NCI-H2081 treated with DMSO at 0.1 percent for 48 hours (cell line): ENCODE data around the gene CLMN.
A peak's percentile ranks its signal among the peaks of the same experiment; 100 is the strongest.
"Not testable (repeated sequence)": the region's sequence is repeated elsewhere in the genome, so short reads cannot be mapped to it uniquely, and the experiment has no call there.

Experiments
- DNase-seq: peaks from one replicate; lab custom pipeline; 2025; lab: John Stamatoyannopoulos, UW

The CLMN gene

DNA sequence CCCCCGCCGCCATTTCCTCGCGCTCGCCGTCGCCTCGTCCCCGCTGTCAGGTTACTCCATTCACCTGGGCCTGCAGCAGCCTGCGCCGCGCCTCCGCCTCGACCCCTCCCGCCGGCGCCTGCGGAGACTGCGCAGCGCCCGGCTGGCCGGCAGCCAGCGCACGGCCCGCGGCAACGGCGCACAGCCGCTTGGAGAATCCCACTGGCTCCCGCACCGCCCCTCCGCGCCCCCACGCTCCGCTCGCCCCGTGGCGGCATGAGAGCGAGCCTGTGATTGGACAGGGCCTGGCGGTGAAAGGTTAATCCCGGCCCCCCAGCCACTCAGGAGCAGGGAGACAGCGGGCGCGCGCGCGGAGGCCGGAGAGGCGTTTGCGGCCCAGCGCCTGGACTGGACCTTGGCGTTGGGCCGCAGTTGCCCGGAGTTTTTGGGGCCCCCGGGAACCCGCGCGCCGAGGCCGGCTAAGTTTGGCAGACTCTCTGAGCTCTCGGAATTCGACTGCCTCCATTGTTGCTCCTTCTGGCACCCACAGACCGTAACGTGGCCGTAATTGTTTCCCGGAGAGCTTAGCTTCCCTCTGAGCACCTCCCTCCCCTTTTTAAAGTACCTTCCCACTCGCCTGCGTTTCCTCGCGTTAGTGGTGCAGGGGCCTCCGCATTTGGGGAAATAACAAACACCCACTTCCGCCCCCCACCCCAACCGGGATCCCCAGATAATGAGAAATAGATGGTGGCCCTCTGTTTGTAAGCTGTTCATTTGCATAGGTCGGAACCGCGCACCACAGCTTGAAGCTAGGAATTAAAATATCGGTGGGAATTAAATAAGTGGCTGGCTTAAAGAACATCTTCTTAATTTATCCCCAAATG, 162.2 kb downstream of the CLMN start, which contains the start of gene DICER1:
Gene DICER1 (minus strand): TSS at position 203 of the 863 bp plus-strand sequence. CDS start 24,071 bp downstream, outside the sequence.
- DNase-seq: peak; percentile 85

DNA sequence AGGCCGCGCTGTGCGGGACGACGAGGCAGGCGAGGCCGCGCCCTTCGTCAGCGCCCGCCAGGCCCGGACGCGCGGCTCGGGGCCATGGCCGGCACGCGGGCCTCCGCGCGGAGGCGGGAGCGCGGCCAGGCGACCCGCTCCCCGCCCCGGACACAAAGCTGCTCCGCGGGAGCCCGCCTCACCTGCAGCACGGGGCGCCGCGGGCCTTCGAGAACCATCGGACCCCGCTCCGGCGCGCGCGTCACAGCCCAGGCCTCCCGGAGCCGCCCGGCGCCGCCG, 162.7 kb downstream of the CLMN start:
- DNase-seq: no peak

- no peak for DNase-seq
Observed at GRCh38 chr14:95156161-95157047, 163.3 kb downstream of the CLMN start.

DNA sequence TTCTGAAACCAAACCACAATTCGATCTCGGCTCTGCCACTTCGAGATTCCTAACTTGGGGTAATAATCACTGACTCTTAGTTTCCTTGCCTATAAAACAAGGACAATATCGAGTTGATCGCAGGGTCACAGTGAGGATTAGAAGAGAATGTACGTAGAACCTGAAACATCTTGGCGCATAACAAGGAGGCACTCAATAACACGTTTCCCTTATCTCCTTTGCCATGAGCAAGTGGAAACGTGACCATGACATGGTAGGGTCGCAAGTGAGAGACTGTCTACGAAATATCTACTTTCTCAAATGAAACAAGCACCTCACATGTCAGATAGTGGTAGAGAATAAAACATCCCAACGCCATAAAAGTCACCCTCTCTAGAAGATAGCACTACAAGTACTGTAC, 164.7 kb downstream of the CLMN start:
- DNase-seq: no peak

DNA sequence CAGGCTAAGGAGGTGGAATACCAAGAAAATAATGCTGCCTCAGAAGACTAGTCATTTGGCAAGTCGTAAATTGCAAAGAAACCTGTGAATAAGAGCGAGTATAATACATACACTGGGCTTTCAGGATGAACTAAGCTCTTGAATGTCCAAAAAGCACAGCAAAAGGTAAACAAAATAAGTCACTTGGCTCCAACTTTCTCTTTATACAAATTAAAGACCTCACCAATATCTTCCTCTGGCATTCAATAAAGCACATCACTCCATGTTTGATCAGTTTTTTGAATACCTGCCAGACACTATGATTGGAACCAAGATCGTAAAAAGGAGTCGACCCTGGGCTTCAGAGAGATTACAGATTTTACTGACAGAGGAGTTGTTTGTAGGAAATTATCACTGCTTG, 165.8 kb downstream of the CLMN start:
- DNase-seq: no peak

GRCh38 chr14:95151561-95151960, 168.1 kb downstream of the CLMN start:
- no peak for DNase-seq

GRCh38 chr14:95150910-95151309, 168.8 kb downstream of the CLMN start:
- DNase-seq: no peak

GRCh38 chr14:95149441-95149840, 170.3 kb downstream of the CLMN start:
- DNase-seq: no peak

- no peak for DNase-seq
Observed at GRCh38 chr14:95147597-95147996, 172.1 kb downstream of the CLMN start.

DNA sequence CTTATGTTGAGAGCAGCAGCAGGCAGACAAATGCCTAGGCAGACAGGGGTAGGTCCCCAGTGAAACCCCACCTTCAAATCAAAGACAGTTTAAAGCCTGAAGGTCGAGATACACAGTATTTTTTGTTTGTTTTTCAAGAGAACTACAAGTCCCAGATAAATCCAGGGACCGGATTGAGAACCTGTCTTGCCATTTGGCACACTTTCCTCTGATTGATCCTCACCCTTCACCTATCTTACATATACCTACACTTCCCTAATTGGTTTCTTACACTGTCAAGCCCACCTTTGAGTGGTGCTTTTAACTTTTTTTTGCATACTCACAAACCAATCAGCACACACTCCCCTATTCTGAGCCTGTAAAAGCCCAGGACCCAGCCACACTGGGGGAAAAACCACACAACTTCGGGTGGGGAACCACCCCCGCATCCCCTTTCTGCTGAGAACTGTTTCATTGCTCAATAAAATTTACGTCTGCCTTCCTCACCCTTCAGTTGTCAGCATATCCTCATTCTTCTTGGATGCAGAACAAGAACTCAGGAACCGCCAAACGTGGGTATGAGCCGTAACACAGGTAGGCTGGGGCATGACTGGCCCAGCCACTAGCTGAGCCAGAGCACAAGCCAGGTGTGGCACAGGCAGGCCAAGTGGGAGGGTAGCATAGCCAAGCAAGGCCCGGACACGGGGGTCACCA, 173.5 kb downstream of the CLMN start:
- no peak for DNase-seq

DNA sequence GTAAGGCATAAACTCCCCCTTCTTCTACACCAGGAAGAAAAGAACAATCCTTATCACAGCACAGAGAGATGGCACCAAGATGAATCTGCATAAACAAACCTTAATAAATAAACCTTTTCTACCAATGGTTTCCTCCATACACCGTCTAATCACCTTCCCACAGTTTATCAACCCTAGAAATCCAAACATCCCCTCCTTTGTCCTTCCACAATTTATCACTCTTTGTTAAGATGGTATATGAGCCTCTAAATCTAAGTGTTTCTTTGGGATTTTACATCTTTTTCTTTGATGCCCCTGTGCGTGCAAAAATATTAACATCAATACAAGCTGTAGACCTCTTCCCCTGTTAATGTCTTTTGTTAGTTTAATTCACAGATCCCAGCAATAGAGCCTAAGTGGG, 174.9 kb downstream of the CLMN start:
- no peak for DNase-seq

DNA sequence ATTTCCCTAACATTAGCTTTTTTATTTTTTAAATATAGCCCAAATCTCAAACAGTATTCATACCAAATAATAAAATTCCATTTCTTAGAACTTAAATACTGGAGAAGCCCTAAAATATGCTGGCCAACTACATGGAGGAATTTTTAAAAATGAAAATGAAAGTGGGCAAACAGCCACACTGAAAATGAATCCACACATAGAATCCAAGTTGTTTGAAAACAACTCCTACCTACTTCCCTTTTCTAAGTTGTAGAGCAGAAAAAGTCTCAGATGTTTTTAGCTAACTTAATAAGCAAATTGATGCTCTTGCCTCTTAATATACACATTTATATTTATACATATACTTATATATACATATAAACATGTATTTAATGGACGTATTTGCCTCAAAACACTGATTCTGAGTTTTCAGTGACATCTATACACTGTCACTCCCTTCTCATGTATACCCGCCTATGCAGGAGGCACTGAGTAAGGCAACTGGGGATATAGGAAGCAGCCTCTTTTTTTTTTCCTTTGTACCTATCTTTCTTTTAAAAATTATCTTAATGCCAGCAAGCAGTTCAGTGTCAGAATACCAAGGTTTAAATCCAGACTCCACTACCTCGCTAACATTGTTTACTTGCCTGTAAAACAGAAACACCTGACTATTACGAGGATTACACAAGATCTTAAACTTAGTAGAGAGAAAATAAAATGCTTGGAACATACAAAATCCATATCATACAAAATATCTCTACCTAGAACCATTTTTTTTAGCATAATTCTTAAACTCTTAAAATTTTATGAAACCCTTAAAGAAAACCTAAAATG, 175.7 kb downstream of the CLMN start:
- no peak for DNase-seq

- no peak for DNase-seq
Observed at GRCh38 chr14:95142208-95142607, 177.5 kb downstream of the CLMN start.

DNA sequence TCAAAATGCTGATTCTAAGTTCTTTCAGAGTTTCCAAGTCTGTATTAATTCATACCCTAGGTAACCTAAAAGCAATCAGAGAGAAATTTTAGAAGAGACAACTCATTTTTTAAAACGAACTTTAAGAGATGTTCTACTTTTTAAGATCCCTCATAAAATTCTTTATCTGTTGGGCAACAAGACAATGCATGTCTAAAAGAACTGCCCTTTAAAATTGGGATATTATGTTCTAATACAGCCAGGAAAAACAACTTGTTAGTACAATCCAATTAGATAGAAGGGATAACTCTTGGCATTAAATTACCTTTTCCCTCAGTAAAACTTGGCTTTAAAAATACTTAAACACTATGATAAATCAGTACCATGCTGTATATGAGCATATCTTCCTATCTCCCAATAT, 178.0 kb downstream of the CLMN start:
- DNase-seq: no peak

DNA sequence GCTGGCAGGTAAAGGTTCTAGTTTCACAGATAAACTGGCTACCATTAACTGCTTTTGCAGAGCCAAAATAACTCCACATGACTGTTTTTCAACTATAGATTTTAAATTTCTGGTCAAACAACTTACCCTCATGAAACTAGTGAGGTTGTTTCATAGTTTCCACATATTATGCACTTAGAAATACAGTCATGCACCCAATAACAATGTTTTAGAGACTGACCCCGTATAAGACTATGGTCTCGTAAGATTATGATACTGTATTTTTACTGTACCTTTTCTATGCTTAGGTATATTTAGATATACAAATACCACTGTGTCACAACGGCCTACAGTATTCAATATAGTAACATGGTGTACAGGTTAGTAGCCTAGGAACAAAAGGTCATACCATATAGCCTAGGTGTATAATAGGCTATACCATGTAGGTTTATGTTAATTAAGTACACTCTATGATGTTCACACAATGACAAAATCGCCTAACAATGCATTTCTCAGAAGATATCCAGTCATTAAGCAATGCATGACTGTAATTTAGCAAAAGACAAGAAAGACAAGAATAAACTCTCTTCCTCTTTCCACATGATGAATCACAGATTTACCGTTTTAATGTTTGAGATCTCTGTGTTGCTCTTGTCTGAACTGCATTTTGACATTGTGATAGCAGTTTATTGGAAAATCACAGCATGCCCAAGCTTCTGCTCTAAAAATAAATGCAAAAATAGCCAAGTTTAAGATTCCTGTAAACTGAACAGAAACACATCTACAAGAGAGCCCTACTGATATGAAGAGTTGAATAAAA, 179.4 kb downstream of the CLMN start:
- no peak for DNase-seq

- no peak for DNase-seq
Observed at GRCh38 chr14:95138876-95139275, 180.8 kb downstream of the CLMN start.

DNA sequence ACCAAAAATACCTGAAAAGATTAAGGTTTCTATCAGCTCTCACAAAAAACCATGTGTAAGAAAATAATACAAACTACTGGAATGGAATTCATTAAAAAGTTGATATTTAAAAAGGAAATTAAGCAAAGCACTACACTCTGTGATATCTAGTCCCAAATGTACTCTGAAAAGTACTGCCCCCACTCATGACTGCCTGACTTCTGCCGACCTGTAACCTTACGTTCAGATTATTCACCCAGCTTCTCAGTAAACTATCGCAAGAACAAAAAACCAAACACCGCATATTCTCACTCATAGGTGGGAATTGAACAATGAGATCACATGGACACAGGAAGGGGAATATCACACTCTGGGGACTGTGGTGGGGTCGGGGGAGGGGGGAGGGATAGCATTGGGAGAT, 181.3 kb downstream of the CLMN start:
- not testable (repeated sequence) for DNase-seq

GRCh38 chr14:95137804-95138167, 181.9 kb downstream of the CLMN start:
- DNase-seq: no peak

DNA sequence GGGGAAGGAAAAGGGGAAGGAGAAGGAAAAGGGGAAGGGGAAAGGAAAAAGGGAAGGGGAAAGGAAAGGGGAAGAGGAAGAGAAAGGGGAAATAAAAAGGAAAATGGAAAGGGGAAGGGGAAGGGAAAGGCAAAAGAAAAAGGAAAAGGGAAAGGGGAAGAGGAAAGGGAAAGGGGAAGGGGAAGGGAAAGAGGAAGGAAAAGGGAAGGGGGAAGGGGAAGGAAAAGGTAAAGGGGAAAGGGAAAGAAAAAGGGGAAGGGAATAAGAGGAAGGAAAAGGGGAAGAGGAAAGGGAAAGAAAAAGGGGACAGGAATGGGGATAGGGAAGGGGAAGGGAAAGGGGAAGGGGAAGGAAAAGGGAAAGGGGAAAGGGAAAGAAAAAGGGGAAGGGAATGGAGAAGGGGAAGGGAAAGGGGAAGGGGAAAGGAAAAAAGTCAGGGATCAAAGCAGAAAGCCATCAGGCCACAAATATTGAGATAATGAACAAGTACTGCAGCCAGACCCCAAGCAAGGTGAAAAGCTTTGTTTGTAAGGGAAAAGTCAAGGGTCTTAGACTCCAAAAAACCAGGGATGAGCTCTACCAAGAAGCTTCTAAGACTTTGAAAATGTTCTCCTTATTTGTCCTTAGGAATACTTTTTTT, 182.4 kb downstream of the CLMN start:
- DNase-seq: no peak

DNA sequence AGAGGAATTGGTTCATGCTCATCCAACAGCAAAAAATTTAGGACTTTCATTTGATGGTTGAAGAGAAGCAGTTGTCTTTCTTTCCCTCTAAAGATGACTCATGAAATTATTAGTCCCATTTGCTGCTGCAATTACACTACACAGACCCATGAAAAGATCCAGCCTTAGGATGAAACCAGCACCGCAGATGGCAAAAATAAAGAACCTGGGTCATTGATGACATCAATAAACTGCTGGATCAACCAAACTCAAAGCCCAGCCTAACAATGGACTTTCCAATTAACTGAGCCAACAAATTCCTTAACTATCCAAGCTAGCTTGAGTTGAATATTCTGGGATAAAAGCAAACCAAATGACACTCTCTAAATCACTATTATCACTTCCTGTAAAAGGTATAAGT, 183.1 kb downstream of the CLMN start:
- no peak for DNase-seq
